GM19099 (cell line): Measurements from ENCODE around the gene NUDT2.

Source experiments
- POLR2A ChIP-seq: IDR thresholded peaks from 3 replicates; pipeline ENCODE4 v1.6.1; 2011; ENCODE audit warnings: low read depth; ENCODE audit not compliant: insufficient read length; ENCODE audit errors: extremely low read depth

The NUDT2 gene

GRCh38 chr9:34363619-34364351, 34.4 kb downstream of the NUDT2 start:
- TF ChIP-seq POLR2A = no peak

- no peak for TF ChIP-seq POLR2A
These were observed 35.9 kb downstream of the NUDT2 start for GRCh38 chr9:34365282-34365681.

GRCh38 chr9:34366365-34366764, 37.0 kb downstream of the NUDT2 start:
- TF ChIP-seq POLR2A = no peak

GRCh38 chr9:34369636-34370035, 40.3 kb downstream of the NUDT2 start:
- no peak for TF ChIP-seq POLR2A

- TF ChIP-seq POLR2A = no peak
These were observed 41.1 kb downstream of the NUDT2 start for GRCh38 chr9:34370335-34370969.

- TF ChIP-seq POLR2A = no peak
These were observed 41.9 kb downstream of the NUDT2 start for GRCh38 chr9:34370970-34371880.

GRCh38 chr9:34371886-34372466, 42.6 kb downstream of the NUDT2 start:
- TF ChIP-seq POLR2A = no peak

GRCh38 chr9:34372467-34373011, 43.2 kb downstream of the NUDT2 start:
- no peak for TF ChIP-seq POLR2A

GRCh38 chr9:34373749-34374148, 44.4 kb downstream of the NUDT2 start:
- TF ChIP-seq POLR2A = no peak

GRCh38 chr9:34374339-34374738, 45.0 kb downstream of the NUDT2 start:
- TF ChIP-seq POLR2A = no peak

GRCh38 chr9:34374905-34375552, 45.7 kb downstream of the NUDT2 start:
- no peak for TF ChIP-seq POLR2A

- no peak for TF ChIP-seq POLR2A
These were observed 46.7 kb downstream of the NUDT2 start for GRCh38 chr9:34375901-34376595.

GRCh38 chr9:34376596-34377403, 47.4 kb downstream of the NUDT2 start, which contains the start of gene MYORG:
Gene MYORG (minus strand): TSS chr9:34376898. CDS start chr9:34372943, 3,955 bp downstream.
- peak; percentile 45 for TF ChIP-seq POLR2A
